Loucy (cell line): ENCODE measurements around the gene EMX2.

Experiments
- H2AFZ ChIP-seq: fragments of 200-600 bp; sonication (generic); 2 replicates; pipeline ENCODE4 v1.6.0; 2016; ENCODE audit warnings: antibody characterized with exemption, mild to moderate bottlenecking, low read length, moderate library complexity
- H3F3A ChIP-seq: fragments of 200-600 bp; 2 replicates; pipeline ENCODE4 v1.6.0; 2016; ENCODE audit warnings: antibody characterized with exemption, low read depth, mild to moderate bottlenecking
- H3K27me3 ChIP-seq: fragments of 200-600 bp; sonication (generic); 2 replicates; pipeline ENCODE4 v1.6.1; 2014; ENCODE audit warnings: low read length, mild to moderate bottlenecking; ENCODE audit not compliant: insufficient read depth, poor library complexity, severe bottlenecking
- H3K36me3 ChIP-seq: fragments of 200-600 bp; sonication (generic); 2 replicates; pipeline ENCODE4 v1.6.1; 2016; ENCODE audit warnings: low read length; ENCODE audit not compliant: insufficient read depth
- H3K4me1 ChIP-seq: fragments of 200-600 bp; sonication (generic); 2 replicates; pipeline ENCODE4 v1.5.1; 2014; ENCODE audit warnings: low read length, mild to moderate bottlenecking; ENCODE audit not compliant: insufficient read depth, poor library complexity, severe bottlenecking
- H3K4me2 ChIP-seq: fragments of 200-600 bp; sonication (generic); 2 replicates; pipeline ENCODE4 v1.6.0; 2014; ENCODE audit warnings: antibody characterized with exemption, low read length, low read depth, mild to moderate bottlenecking; ENCODE audit not compliant: poor library complexity, severe bottlenecking
- H3K4me3 ChIP-seq: fragments of 200-600 bp; sonication (generic); 2 replicates; pipeline ENCODE4 v1.5.1; 2014; ENCODE audit warnings: low read length, mild to moderate bottlenecking, mixed read lengths; ENCODE audit not compliant: poor library complexity, severe bottlenecking
- H3K79me2 ChIP-seq: fragments of 200-600 bp; sonication (generic); 2 replicates; pipeline ENCODE4 v1.6.1; 2014; ENCODE audit warnings: low read length; ENCODE audit not compliant: insufficient read depth
- H3K9ac ChIP-seq: fragments of 200-600 bp; sonication (generic); 2 replicates; pipeline ENCODE4 v1.6.0; 2014; ENCODE audit warnings: mild to moderate bottlenecking, low read depth, low read length, moderate library complexity; ENCODE audit not compliant: poor library complexity, severe bottlenecking
- H3K9me2 ChIP-seq: fragments of 200-600 bp; sonication (generic); replicated peaks from 2 replicates; pipeline ENCODE4 v1.6.1; 2016; ENCODE audit warnings: low read depth, low read length, mixed read lengths
- H3K9me3 ChIP-seq: fragments of 200-600 bp; sonication (generic); 2 replicates; pipeline ENCODE4 v1.6.1; 2014; ENCODE audit warnings: mild to moderate bottlenecking, antibody characterized with exemption, low read length, low read depth; ENCODE audit not compliant: insufficient read depth
- H4K20me1 ChIP-seq: fragments of 200-600 bp; sonication (generic); 2 replicates; pipeline ENCODE4 v1.6.0; 2014; ENCODE audit warnings: antibody characterized with exemption, low read length, mild to moderate bottlenecking; ENCODE audit not compliant: insufficient read depth, poor library complexity, severe bottlenecking
- CTCF ChIP-seq: fragments of 200-600 bp; sonication (generic); conservative IDR thresholded peaks from 2 replicates; pipeline ENCODE4 v1.5.1; 2014; ENCODE audit warnings: mild to moderate bottlenecking, antibody characterized with exemption, low read length
- EZH2phosphoT487 ChIP-seq: fragments of 200-600 bp; IDR thresholded peaks from 2 replicates; pipeline ENCODE4 v1.6.1; 2018; ENCODE audit warnings: antibody characterized with exemption, mild to moderate bottlenecking, moderate library complexity, borderline replicate concordance

The EMX2 gene

DNA sequence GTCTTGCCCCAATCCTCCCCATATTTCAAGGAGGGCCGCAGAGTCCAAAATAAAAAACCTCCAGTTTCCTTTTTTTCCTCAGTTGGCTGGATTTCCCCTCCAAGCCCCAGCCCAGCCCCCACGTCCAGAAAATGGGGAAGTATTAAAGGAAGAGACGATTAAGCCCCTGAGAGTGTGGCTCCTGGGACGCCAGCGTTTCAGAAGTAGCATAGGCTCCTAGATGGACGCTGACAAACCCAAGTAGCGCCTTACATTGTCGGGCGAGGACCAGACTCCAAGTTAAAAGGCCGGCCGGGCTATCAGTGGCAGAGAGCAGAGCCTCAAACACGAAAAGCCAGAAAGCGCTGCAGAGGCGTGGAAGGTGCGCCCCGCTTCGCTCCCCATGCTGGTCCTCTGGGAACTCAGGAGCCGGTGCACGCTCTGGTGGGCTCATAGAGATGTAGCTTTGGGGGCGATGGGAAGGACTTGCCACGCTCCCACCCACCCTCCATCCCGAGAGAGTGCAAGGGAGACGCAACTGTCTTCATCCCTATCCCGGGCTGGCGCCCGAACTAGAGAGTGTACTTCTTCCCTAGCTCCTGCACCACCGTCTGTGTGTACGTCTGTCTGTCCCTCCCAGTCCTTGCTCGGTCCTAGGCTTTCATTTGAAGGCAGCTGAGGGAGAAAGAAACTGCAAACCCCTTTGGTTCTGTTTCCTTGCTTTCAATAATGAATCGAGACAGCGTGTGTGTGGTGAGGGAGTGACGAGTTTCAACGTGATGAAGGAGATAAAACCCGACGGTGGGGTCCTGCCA, 6.3 kb upstream of the EMX2 start:
- no peaks in the 10 kb centered on the region for H3K79me2 ChIP-seq
- H3K9ac ChIP-seq = no peak overlapping the region
- H3F3A ChIP-seq = no peaks in the 10 kb centered on the region
- no peaks in the 10 kb centered on the region for H3K9me2 ChIP-seq
- H3K36me3 ChIP-seq = no peaks in the 10 kb centered on the region
- no peaks in the 10 kb centered on the region for H4K20me1 ChIP-seq
- H3K4me2 ChIP-seq = no peak overlapping the region
- no peaks in the 10 kb centered on the region for H3K9me3 ChIP-seq
- no peak overlapping the region for H2AFZ ChIP-seq
- no peak overlapping the region for H3K4me3 ChIP-seq
- TF ChIP-seq EZH2phosphoT487 (no peak), CTCF (no peak)
- H3K27me3 ChIP-seq = no peaks in the 10 kb centered on the region
- no peaks in the 10 kb centered on the region for H3K4me1 ChIP-seq

DNA sequence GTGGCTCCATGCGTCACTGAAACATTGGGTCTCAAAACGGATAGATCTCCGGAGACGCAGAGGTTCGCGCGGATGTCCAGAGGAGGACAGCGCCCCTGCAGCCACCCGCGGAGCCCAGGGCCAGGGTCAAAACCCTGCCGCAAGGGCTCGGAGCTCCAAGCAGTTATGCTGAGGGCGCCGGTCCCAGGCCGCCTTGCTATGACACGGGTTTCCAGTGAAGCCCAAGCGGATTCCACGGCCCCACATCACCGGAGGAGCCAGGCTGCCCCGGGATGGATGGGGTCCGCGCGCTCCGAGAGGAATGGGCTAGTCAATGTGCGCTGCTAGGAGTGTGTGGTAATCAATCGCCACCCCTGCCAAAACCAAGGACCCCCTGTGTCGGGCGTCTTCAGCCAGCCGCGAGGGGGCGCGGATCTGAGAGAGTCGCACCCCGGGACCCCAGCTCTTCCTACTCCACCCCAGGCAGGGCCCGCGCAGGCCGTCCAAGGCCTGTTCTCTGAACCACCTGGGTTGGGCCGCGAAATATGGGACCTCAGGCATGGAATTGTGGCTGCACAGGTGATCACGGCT, 5.6 kb upstream of the EMX2 start:
- no peaks in the 10 kb centered on the region for H3K36me3 ChIP-seq
- H3K9ac ChIP-seq = no peak overlapping the region
- H3K79me2 ChIP-seq = no peaks in the 10 kb centered on the region
- no peak overlapping the region for H3K4me3 ChIP-seq
- H3K9me2 ChIP-seq = no peaks in the 10 kb centered on the region
- no peaks in the 10 kb centered on the region for H3K4me1 ChIP-seq
- no peak overlapping the region for H2AFZ ChIP-seq
- H3K27me3 ChIP-seq = no peaks in the 10 kb centered on the region
- H3K9me3 ChIP-seq = no peaks in the 10 kb centered on the region
- TF ChIP-seq CTCF (no peak), EZH2phosphoT487 (no peak)
- H3F3A ChIP-seq = no peaks in the 10 kb centered on the region
- no peak overlapping the region for H3K4me2 ChIP-seq
- no peaks in the 10 kb centered on the region for H4K20me1 ChIP-seq

GRCh38 chr10:117537436-117537903, 5.1 kb upstream of the EMX2 start:
- H3K27me3 ChIP-seq = no peaks in the 10 kb centered on the region
- no peak for TF ChIP-seq EZH2phosphoT487
- no peak for TF ChIP-seq CTCF
- no peak overlapping the region for H3K4me3 ChIP-seq
- no peaks in the 10 kb centered on the region for H3K36me3 ChIP-seq
- no peaks in the 10 kb centered on the region for H3F3A ChIP-seq
- no peak overlapping the region for H3K4me2 ChIP-seq
- no peaks in the 10 kb centered on the region for H3K9me3 ChIP-seq
- no peak overlapping the region for H2AFZ ChIP-seq
- H3K79me2 ChIP-seq = no peaks in the 10 kb centered on the region
- H3K4me1 ChIP-seq = no peaks in the 10 kb centered on the region
- H3K9me2 ChIP-seq = no peaks in the 10 kb centered on the region
- no peaks in the 10 kb centered on the region for H4K20me1 ChIP-seq
- no peak overlapping the region for H3K9ac ChIP-seq
